ENCODE results near the gene CDH24. TPM values are rescaled to one million over a fixed set of nuclear protein-coding genes. Genes with fewer than 3 reads are reported as not detected.

CDH24 gene
- polyA plus RNA-seq, 1 experiment = 14.8 TPM

GRCh38 chr14:23002592-23002991 lies 54.7 kb downstream of the CDH24 start:
- TF ChIP-seq CTCF (IDR thresholded peaks at IDR 0.05; ENCODE audit: insufficient read depth, low read depth, low read length) = no peak
- POLR2A ChIA-PET = no interaction called here
- no peak overlapping the region for H3K4me3 ChIP-seq (ENCODE audit: low read depth, low read length)
- H3K36me3 ChIP-seq (ENCODE audit: control insufficient read depth, insufficient read depth, low read length) = no peaks in the 10 kb centered on the region
- CTCF ChIA-PET = interaction anchor here (1.0 to 2.8 kb wide), 3 partner anchors 16 to 55 kb away, joined by 3 to 17 read pairs (median 8); partner anchors contain the start of gene CDH24
- DNase-seq (ENCODE audit: low read depth) = no peak
- no peaks in the 10 kb centered on the region for H3K27me3 ChIP-seq (ENCODE audit: control insufficient read depth, insufficient read depth, low read length)

DNA sequence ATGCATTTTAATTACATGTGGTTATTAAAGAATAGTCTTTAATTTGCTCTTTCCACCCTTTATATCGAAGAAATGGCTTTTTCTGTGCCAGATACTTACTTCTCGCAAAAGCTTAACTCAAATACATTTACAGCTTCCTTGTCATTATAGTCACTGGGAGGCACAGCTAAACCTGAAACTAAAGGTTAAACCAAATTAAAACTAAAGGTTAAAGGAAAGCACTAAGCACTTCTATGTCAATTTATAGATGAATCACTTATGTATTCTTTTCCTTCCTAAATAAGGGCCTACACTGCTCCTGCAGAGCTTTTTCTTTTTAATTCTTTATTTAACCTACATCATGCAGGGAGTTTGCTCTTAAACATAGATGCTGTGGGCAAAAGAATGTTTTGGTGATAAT lies 56.5 kb downstream of the CDH24 start:
- no peak for DNase-seq (ENCODE audit: low read depth)
- Histone ChIP-seq H3K36me3 (ENCODE audit: control insufficient read depth, insufficient read depth, low read length) (no peaks in the 10 kb centered on the region), H3K4me3 (ENCODE audit: low read depth, low read length) (no peak overlapping the region), H3K27me3 (ENCODE audit: control insufficient read depth, insufficient read depth, low read length) (no peaks in the 10 kb centered on the region)
- ChIA-PET CTCF (interaction anchor here (0.9 to 2.8 kb wide), 5 partner anchors 8 to 109 kb away, joined by 3 to 17 read pairs (median 3); partner anchors contain the start of gene CDH24), POLR2A (no interaction called here)
- no peak for TF ChIP-seq CTCF (IDR thresholded peaks at IDR 0.05; ENCODE audit: insufficient read depth, low read depth, low read length)

GRCh38 chr14:22998329-22999012 lies 58.8 kb downstream of the CDH24 start:
- no peak overlapping the region for H3K4me3 ChIP-seq (ENCODE audit: low read depth, low read length)
- ChIA-PET POLR2A (no interaction called here), CTCF (interaction anchor here (8.1 to 18.4 kb wide), 2 partner anchors 14 to 59 kb away, joined by 79 to 539 read pairs; partner anchors contain the start of genes AJUBA and CDH24)
- H3K27me3 ChIP-seq (ENCODE audit: control insufficient read depth, insufficient read depth, low read length) = no peaks in the 10 kb centered on the region
- no peak for TF ChIP-seq CTCF (IDR thresholded peaks at IDR 0.05; ENCODE audit: insufficient read depth, low read depth, low read length)
- H3K36me3 ChIP-seq (ENCODE audit: control insufficient read depth, insufficient read depth, low read length) = no peaks in the 10 kb centered on the region
- no peak for DNase-seq (ENCODE audit: low read depth)

DNA sequence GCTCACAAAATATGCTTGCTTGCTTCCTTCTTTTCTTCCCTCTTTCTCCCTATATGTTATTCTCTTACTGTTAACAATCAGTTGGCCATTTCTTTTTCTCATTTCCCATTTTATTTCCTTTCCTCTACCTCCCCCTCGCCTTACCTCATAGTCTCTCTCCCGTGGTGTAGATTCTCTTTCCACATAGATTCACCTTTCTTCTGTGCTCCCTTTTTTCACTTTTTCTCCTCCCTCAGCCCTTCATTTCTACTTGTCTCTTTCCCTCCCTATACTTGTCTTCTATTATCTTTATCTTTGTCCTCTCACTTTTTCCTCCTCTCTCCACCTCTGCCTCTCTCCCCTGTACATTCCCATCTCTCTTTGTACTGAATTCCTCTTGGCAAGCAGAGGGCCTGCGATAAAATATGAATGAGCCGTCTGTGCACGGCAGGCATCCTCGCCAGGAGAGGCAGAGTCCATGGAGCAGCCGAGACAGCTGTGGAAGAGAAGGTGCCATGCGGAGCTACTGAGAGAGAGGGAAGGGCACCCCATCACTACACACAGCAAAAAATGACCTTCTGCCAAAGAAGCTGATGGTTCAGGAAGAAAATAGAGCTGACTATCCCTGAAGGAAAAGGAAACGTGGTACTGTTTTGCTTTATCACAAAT lies 59.5 kb downstream of the CDH24 start:
- ChIA-PET POLR2A (no interaction called here), CTCF (interaction anchor here (6.4 to 18.4 kb wide), 3 partner anchors 10 to 60 kb away, joined by 59 to 539 read pairs (median 79); partner anchors contain the start of genes AJUBA and CDH24)
- no peaks in the 10 kb centered on the region for H3K27me3 ChIP-seq (ENCODE audit: control insufficient read depth, insufficient read depth, low read length)
- no peak overlapping the region for H3K4me3 ChIP-seq (ENCODE audit: low read depth, low read length)
- no peak for TF ChIP-seq CTCF (IDR thresholded peaks at IDR 0.05; ENCODE audit: insufficient read depth, low read depth, low read length)
- no peak for DNase-seq (ENCODE audit: low read depth)
- H3K36me3 ChIP-seq (ENCODE audit: control insufficient read depth, insufficient read depth, low read length) = no peaks in the 10 kb centered on the region

Other genes starting within 250 kb of the CDH24 start
- 7.5 and 9.4 TPM in 2 replicates for gene SLC7A7, start 242.1 kb downstream of the CDH24 start, polyA plus RNA-seq (2011; rRNA removed)
- gene MRPL52, start 227.6 kb downstream of the CDH24 start, polyA plus RNA-seq (2011; rRNA removed) = 66.7 and 78.6 TPM in 2 replicates
- gene MMP14, start 220.9 kb downstream of the CDH24 start, polyA plus RNA-seq (2011; rRNA removed) = 327 and 592 TPM in 2 replicates
- 124 and 308 TPM in 2 replicates for gene LRP10, start 185.8 kb downstream of the CDH24 start, polyA plus RNA-seq (2011; rRNA removed)
- gene REM2, start 174.3 kb downstream of the CDH24 start, polyA plus RNA-seq (2011; rRNA removed) = 0.05 and 0.10 TPM in 2 replicates
- gene RBM23, start 138.4 kb downstream of the CDH24 start, polyA plus RNA-seq (2011; rRNA removed) = 54.1 and 60.9 TPM in 2 replicates
- gene PRMT5, start 128.1 kb downstream of the CDH24 start, polyA plus RNA-seq (2011; rRNA removed) = 128 and 152 TPM in 2 replicates
- gene HAUS4, start 100.4 kb downstream of the CDH24 start, polyA plus RNA-seq (2011; rRNA removed) = 23.5 and 26.4 TPM in 2 replicates
- gene AJUBA, start 75.0 kb downstream of the CDH24 start, polyA plus RNA-seq (2011; rRNA removed) = 94.7 and 109 TPM in 2 replicates
- gene C14orf93, start 47.4 kb downstream of the CDH24 start, polyA plus RNA-seq (2011; rRNA removed) = 9.1 and 14.7 TPM in 2 replicates
- 257 and 304 TPM in 2 replicates for gene PSMB5, start 22.6 kb downstream of the CDH24 start, polyA plus RNA-seq (2011; rRNA removed)
- not detected in 2 replicates for gene PSMB11, start 15.3 kb downstream of the CDH24 start, polyA plus RNA-seq (2011; rRNA removed)
- gene ACIN1, start 37.6 kb upstream of the CDH24 start, polyA plus RNA-seq (2011; rRNA removed) = 120 and 123 TPM in 2 replicates
- 104 and 112 TPM in 2 replicates for gene C14orf119, start 38.0 kb upstream of the CDH24 start, polyA plus RNA-seq (2011; rRNA removed)
- gene CIROP, start 47.5 kb upstream of the CDH24 start, polyA plus RNA-seq (2011; rRNA removed) = 0.05 and 0.07 TPM in 2 replicates
- not detected in 2 replicates for gene CEBPE, start 61.7 kb upstream of the CDH24 start, polyA plus RNA-seq (2011; rRNA removed)
- gene SLC7A8, start 126.1 kb upstream of the CDH24 start, polyA plus RNA-seq (2011; rRNA removed) = 2.8 and 4.6 TPM in 2 replicates
- gene RNF212B, start 180.4 kb upstream of the CDH24 start, polyA plus RNA-seq (2011; rRNA removed) = not detected in 2 replicates
- gene HOMEZ, start 228.6 kb upstream of the CDH24 start, polyA plus RNA-seq (2011; rRNA removed) = 11.9 and 16.0 TPM in 2 replicates
- 2.5 and 2.8 TPM in 2 replicates for gene PPP1R3E, start 245.3 kb upstream of the CDH24 start, polyA plus RNA-seq (2011; rRNA removed)
- 26.5 and 27.9 TPM in 2 replicates for gene BCL2L2, start 249.3 kb upstream of the CDH24 start, polyA plus RNA-seq (2011; rRNA removed)

Measured in BJ (cell line).